Measurements from ENCODE around the gene ULK2.

Gene ULK2

GRCh38 chr17:19724501-19725420 lies 143.0 kb downstream of the ULK2 start:
- peak; percentile 48 to 81 for DNase-seq

GRCh38 chr17:19723964-19724363 lies 143.8 kb downstream of the ULK2 start:
- no peak for DNase-seq
